ENCODE data around the gene SLC7A9. TPM values are rescaled to one million over a fixed set of nuclear protein-coding genes. Genes with fewer than 3 reads are reported as not detected.
A peak's percentile ranks its signal among the peaks of the same experiment; 100 is the strongest.

Gene SLC7A9
- total RNA-seq, 3 donors from 2014 or later = 0.43 to 0.66 TPM; not detected in 1

DNA sequence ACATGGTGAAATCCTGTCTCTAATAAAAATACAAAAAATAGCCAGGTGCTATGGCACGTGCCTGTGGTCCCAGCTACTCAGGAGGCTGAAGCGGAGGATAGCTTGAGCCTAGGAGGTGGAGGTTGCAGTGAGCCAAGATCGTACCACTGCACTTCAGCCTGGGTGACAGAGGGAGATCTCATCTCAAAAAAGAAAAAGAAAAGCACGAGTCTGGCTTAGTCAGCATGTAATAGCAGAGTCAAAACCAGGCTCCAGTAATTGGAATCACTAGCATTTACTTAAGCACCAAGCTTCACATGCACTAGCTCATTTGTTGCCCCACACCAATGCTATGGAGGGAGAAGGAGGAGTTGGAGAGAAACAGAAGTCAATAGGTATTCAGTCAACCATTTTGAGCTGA, 41.9 kb upstream of the SLC7A9 start:
- intact Hi-C loops (cut with DNase I, micrococcal nuclease) = no loop called here
- TF ChIP-seq, protein P1, sequence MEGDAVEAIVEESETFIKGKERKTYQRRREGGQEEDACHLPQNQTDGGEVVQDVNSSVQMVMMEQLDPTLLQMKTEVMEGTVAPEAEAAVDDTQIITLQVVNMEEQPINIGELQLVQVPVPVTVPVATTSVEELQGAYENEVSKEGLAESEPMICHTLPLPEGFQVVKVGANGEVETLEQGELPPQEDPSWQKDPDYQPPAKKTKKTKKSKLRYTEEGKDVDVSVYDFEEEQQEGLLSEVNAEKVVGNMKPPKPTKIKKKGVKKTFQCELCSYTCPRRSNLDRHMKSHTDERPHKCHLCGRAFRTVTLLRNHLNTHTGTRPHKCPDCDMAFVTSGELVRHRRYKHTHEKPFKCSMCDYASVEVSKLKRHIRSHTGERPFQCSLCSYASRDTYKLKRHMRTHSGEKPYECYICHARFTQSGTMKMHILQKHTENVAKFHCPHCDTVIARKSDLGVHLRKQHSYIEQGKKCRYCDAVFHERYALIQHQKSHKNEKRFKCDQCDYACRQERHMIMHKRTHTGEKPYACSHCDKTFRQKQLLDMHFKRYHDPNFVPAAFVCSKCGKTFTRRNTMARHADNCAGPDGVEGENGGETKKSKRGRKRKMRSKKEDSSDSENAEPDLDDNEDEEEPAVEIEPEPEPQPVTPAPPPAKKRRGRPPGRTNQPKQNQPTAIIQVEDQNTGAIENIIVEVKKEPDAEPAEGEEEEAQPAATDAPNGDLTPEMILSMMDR (IDR thresholded peaks at IDR 0.05) = no peak
- Histone ChIP-seq H3K9me3 (no peaks in the 10 kb centered on the region), H3K4me1 (ENCODE audit: low read depth) (no peaks in the 10 kb centered on the region), H3K4me3 (no peak overlapping the region), H3K36me3 (ENCODE audit: low read depth) (no peaks in the 10 kb centered on the region)
- DNase-seq = no peak
- no peak for ATAC-seq

DNA sequence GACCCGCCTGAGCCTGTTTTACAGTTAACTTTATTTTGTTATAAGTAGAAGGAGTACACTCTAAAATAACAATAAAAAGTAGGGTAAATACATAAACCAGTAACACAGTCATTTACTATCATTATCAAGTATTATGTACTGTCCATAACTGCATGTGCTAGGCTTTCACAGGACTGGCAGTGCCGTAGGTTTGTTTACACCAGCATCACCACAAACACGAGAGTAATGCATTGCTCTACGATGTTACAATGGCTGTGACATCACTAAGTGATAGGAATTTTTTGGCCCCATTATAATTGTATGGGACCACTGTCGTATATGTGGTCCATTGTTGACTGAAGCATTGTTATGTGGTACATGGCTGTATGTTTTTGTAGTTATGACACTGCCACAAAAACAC, 41.3 kb upstream of the SLC7A9 start:
- TF ChIP-seq, protein P1 (IDR thresholded peaks at IDR 0.05) = no peak
- Histone ChIP-seq H3K4me3 (no peak overlapping the region), H3K9me3 (no peaks in the 10 kb centered on the region), H3K36me3 (ENCODE audit: low read depth) (no peaks in the 10 kb centered on the region), H3K4me1 (ENCODE audit: low read depth) (no peaks in the 10 kb centered on the region)
- DNase-seq (no peak), ATAC-seq (no peak)
- intact Hi-C loops (cut with DNase I, micrococcal nuclease) = no loop called here

DNA sequence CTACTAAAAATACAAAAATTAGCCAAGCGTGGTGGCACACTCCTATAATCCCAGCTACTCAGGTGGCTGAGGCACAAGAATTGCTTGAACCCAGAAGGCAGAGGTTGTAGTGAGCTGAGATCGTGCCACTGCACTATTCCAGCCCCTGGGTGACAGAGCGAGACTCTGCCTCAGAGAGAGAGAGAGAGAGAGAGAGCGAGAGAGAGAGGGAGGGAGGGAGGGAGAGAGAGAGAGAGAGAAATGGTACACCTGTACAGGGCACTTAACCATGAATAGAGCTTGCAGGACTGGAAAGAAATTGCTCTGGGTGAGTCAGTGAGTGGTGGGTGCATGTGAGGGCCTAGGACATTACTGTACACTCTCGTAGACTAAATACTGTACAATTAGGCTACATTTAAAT, 40.5 kb upstream of the SLC7A9 start:
- TF ChIP-seq, protein P1 (IDR thresholded peaks at IDR 0.05) = no peak
- H3K4me3 ChIP-seq = no peak overlapping the region
- H3K4me1 ChIP-seq (ENCODE audit: low read depth) = no peaks in the 10 kb centered on the region
- ATAC-seq = no peak
- H3K9me3 ChIP-seq = no peaks in the 10 kb centered on the region
- no peaks in the 10 kb centered on the region for H3K36me3 ChIP-seq (ENCODE audit: low read depth)
- intact Hi-C loops (cut with DNase I, micrococcal nuclease) = no loop called here
- no peak for DNase-seq

DNA sequence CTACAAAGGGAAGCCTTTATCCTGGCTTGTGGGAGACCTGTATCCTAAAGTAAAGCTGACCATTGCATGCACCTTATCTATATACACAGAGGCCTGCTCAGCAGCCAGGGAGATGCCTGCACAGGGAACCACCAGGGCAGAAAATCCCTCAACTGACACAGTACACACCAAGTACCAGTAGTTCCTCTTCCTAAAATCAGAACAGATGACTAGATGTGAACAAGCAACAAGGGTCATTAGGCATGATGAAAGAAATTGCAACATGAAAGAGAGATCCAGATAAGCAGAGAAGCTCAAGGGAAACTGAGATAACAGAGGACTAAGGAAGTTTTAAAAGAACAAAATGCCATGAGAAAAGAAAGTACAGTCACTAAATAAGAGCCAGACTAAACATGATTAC, 39.7 kb upstream of the SLC7A9 start:
- intact Hi-C loops (cut with DNase I, micrococcal nuclease) = no loop called here
- Histone ChIP-seq H3K9me3 (no peaks in the 10 kb centered on the region), H3K36me3 (ENCODE audit: low read depth) (no peaks in the 10 kb centered on the region), H3K4me1 (ENCODE audit: low read depth) (no peaks in the 10 kb centered on the region), H3K4me3 (no peak overlapping the region)
- DNase-seq = no peak
- TF ChIP-seq, protein P1 (IDR thresholded peaks at IDR 0.05) = no peak
- ATAC-seq = no peak

DNA sequence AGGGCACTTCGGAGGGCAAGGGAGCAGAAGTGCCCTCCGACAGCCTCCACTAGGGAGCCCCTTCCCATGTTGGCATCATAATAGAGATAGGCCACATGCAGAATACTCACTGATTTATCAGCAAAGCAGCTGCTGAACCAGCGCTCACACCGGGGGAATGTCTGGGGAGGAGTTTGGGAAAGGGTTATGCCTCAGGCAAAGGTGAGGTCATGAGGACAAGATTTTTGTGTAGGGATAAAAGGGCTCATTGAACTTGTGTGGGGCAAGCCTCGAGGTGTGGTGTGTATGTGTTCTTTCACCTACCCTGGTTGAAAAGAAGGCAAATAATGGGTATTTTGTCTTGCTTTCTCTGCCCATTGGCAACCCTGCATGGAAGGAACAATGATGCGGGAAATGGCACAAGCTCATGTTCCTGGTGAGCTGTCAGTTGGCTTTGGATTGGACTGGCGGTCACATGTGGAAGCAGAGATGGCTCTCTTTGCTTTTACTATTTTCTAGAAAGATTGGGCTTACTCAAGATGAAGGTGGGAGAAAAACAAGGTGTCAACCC, 39.1 kb upstream of the SLC7A9 start:
- no peak for ATAC-seq
- no peaks in the 10 kb centered on the region for H3K4me1 ChIP-seq (ENCODE audit: low read depth)
- TF ChIP-seq, protein P1 (IDR thresholded peaks at IDR 0.05) = no peak
- H3K4me3 ChIP-seq = no peak overlapping the region
- H3K9me3 ChIP-seq = no peaks in the 10 kb centered on the region
- intact Hi-C loops (cut with DNase I, micrococcal nuclease) = no loop called here
- no peaks in the 10 kb centered on the region for H3K36me3 ChIP-seq (ENCODE audit: low read depth)
- no peak for DNase-seq

DNA sequence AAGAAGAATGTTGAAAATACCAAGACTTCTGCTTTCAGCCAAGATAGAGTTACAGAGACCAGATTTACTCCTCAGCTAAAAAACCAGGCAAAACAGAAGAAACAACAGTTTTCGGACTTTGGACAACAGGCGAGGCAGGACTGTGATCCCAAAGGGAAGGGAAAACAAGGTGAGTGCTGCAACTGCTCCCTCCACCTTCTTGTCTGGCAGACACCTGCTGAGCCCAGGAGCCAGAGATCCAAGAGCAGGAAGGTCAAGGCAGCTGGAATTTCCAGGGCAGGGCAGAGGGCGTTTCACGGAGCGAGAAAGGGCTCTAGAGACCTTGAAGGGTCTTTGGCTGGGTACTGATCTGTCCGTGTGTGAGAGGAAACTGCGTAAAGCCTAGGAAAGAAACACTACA, 32.9 kb upstream of the SLC7A9 start:
- H3K4me3 ChIP-seq = no peak overlapping the region
- no peaks in the 10 kb centered on the region for H3K9me3 ChIP-seq
- ATAC-seq (peak; percentile 99), DNase-seq (peak; percentile 61 to 69 (median 64))
- no peaks in the 10 kb centered on the region for H3K36me3 ChIP-seq (ENCODE audit: low read depth)
- peaks cover 5% of the 10 kb centered on the region for H3K4me1 ChIP-seq (ENCODE audit: low read depth)
- intact Hi-C loops (cut with DNase I, micrococcal nuclease) = no loop called here
- TF ChIP-seq, protein P1 (IDR thresholded peaks at IDR 0.05) = no peak
